AG04450 (cell line): ENCODE data around the gene PRR5L. TPM values are rescaled to one million over a fixed set of nuclear protein-coding genes. Genes with fewer than 3 reads are reported as not detected.

Experiments
- CTCF ChIA-PET: fragments of 300-600, 350-600 bp; formaldehyde crosslinking; extraction: SDS; loops from one replicate; lab custom pipeline; 2022; ENCODE audit warnings: antibody characterized with exemption, inconsistent platforms; lab: Charles Lee
- POLR2A ChIA-PET: fragments of 350-600 bp; formaldehyde crosslinking; extraction: SDS; loops from one replicate; lab custom pipeline; 2021; ENCODE audit warnings: antibody characterized with exemption, inconsistent platforms; lab: Yijun Ruan, JAX
- DNase-seq: peaks from one replicate; pipeline ENCODE4 v3.0.0-alpha.2; 2011; ENCODE audit warnings: low read depth, low spot score
- H3K27ac ChIP-seq: one replicate; pipeline ENCODE4 v1.5.1; 2012; ENCODE audit warnings: low read depth, low read length, control low read depth
- H3K27me3 ChIP-seq: one replicate; pipeline ENCODE4 v1.6.0; 2012; ENCODE audit warnings: low read length; ENCODE audit not compliant: control insufficient read depth, insufficient read depth
- H3K4me3 ChIP-seq: 2 replicates; pipeline ENCODE4 v1.5.1; 2011; ENCODE audit warnings: mild to moderate bottlenecking, low read depth, low read length, control low read depth
- H3K9me3 ChIP-seq: 2 replicates; pipeline ENCODE4 v1.5.1; 2012; ENCODE audit warnings: low read length; ENCODE audit not compliant: control insufficient read depth, insufficient read depth
- polyA plus RNA-seq: library from polyadenylated mRNA; depleted of rRNA; stranded (reverse); fragments of >200 nt; gene quantifications from 2 replicates; pipeline ENCODE4 v1.2.3, GENCODE V29; 2011
- TF ChIP-seq, protein P1 (sequence below): IDR thresholded peaks from 2 replicates; pipeline ENCODE4 v1.5.1; 2011; ENCODE audit warnings: low read depth, low read length, control low read depth, inconsistent platforms

The PRR5L gene
- polyA plus RNA-seq, 1 experiment, result 3.4 TPM

DNA sequence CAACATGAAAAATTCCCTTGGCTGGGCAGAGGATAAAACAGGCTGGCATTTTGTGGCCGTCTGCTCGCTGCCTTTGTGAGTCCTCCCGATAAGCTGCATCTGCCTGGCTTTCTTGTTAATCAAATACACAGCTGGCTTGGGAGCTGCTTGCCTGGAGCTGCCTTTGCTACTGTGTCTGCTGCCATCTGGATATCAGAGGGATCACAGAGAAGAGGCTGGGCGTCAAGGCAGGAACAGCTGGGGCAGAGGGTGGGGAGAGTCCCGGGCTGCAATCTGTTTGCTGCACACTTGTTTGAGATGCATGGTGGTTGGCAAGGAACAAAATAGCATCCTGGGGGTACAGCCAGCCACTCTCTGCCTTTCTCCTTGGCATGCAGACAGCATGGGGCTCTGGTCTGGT lies 42.9 kb upstream of the PRR5L start:
- Histone ChIP-seq H3K27me3 (peaks cover 6% of the 10 kb centered on the region), H3K27ac (no peak overlapping the region), H3K9me3 (peaks cover 14% of the 10 kb centered on the region; the same call in 1 of the 2 replicates), H3K4me3 (no peak overlapping the region)
- TF ChIP-seq, protein P1, sequence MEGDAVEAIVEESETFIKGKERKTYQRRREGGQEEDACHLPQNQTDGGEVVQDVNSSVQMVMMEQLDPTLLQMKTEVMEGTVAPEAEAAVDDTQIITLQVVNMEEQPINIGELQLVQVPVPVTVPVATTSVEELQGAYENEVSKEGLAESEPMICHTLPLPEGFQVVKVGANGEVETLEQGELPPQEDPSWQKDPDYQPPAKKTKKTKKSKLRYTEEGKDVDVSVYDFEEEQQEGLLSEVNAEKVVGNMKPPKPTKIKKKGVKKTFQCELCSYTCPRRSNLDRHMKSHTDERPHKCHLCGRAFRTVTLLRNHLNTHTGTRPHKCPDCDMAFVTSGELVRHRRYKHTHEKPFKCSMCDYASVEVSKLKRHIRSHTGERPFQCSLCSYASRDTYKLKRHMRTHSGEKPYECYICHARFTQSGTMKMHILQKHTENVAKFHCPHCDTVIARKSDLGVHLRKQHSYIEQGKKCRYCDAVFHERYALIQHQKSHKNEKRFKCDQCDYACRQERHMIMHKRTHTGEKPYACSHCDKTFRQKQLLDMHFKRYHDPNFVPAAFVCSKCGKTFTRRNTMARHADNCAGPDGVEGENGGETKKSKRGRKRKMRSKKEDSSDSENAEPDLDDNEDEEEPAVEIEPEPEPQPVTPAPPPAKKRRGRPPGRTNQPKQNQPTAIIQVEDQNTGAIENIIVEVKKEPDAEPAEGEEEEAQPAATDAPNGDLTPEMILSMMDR, result no peak
- DNase-seq, result no peak
- CTCF ChIA-PET, result interaction anchor here (0.9 to 2.0 kb wide), 7 partner anchors 12 to 431 kb away, joined by 3 to 13 read pairs (median 3); no protein-coding TSS in a partner anchor
- POLR2A ChIA-PET, result no interaction called here

DNA sequence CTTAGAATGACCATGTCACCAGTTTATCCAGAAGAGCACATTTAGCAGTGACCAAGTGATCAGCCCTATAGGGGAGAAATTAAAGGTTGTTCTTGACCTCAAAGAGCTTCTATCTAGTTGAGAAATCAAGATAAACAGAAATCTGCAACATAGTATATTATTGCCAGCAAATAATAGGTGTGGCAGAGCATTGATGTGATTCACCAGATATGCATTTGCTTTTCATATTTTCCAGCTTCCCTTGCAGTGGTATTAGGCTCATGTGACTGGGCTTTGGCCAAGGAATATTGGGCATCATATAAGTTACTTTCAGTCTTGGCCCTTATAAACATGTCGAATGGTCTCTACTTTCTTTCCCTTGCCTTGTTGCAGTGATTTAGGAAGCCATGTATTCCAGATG lies 41.4 kb upstream of the PRR5L start:
- TF ChIP-seq, protein P1, result no peak
- Histone ChIP-seq H3K27ac (no peak overlapping the region), H3K9me3 (peaks cover 14% of the 10 kb centered on the region; the same call in 1 of the 2 replicates), H3K27me3 (peaks cover 10% of the 10 kb centered on the region), H3K4me3 (no peak overlapping the region)
- ChIA-PET CTCF (interaction anchor here (1.2 to 1.4 kb wide), 3 partner anchors 213 to 433 kb away, joined by 3 to 7 read pairs (median 5); no protein-coding TSS in a partner anchor), POLR2A (no interaction called here)
- DNase-seq, result no peak

DNA sequence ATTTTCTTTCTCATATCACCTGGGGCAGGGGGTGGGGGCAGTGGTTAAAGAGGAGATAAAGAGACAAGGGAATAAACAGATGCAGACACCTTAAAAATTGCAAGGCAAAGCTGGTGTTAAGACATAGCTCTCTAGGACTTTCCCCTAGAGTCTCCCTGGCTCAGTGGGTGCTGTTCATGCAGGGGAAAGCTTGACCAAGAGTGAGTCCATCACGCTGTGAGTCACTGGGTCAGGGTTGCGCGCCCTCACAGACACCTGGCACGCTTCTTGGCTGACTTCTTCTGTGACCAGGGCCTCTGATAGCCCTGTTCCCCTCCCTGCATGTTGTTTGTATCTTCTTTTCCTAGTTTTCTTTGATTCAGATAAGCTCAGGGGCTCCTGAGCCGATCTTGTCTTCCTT lies 38.7 kb upstream of the PRR5L start:
- POLR2A ChIA-PET, result no interaction called here
- CTCF ChIA-PET, result interaction anchor here (0.6 to 6.4 kb wide), 10 partner anchors 8 to 770 kb away, joined by 3 to 144 read pairs (median 7); no protein-coding TSS in a partner anchor
- H3K9me3 ChIP-seq, result peaks cover 4% of the 10 kb centered on the region; the same call in 1 of the 2 replicates
- peaks cover 14% of the 10 kb centered on the region for H3K27me3 ChIP-seq
- DNase-seq, result no peak
- TF ChIP-seq, protein P1, result no peak
- H3K4me3 ChIP-seq, result no peak overlapping the region
- H3K27ac ChIP-seq, result no peak overlapping the region

DNA sequence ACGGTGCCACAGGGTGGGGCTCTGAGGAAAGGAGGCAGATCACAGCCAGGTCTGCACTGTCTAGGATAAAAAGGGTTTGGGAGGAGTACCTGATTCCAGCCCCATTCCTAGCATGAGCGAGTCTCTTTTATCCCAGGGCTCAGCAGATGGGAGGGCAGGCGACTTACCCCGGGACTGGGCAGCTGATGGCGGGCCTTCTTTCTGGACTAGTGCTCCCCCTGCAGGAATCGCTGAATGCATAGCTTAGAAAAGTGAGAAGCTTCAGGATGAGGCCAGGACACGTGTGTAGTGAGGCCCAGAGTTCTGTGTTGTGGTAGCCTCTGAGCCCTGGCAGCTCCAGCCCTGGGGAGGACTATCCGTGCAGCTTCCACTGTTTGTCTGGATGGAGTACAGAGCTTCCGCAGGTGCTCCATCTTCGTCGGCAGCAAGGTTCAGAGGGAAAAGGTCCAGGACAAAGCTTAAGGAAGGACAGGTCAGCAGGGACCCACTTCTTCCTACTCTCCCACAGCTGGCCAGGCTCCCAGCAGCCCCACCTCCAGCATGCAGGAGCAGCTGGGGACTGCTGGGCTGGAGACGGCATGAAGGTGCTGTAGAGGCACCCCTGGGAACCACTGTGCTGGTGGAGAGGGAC lies 37.2 kb upstream of the PRR5L start:
- CTCF ChIA-PET, result interaction anchor here (0.6 to 6.4 kb wide), 46 partner anchors 9 to 774 kb away, joined by 3 to 144 read pairs (median 4); partner anchors contain the start of gene FJX1
- Histone ChIP-seq H3K27me3 (peaks cover 14% of the 10 kb centered on the region), H3K9me3 (peaks cover 4% of the 10 kb centered on the region; the same call in 1 of the 2 replicates), H3K4me3 (no peak overlapping the region), H3K27ac (no peak overlapping the region)
- POLR2A ChIA-PET, result interaction anchor here (0.6 kb wide), 1 partner anchor 216 kb away, joined by 4 read pairs; no protein-coding TSS in a partner anchor
- TF ChIP-seq, protein P1, result peak; percentile 81
- peak; percentile 45 for DNase-seq

DNA sequence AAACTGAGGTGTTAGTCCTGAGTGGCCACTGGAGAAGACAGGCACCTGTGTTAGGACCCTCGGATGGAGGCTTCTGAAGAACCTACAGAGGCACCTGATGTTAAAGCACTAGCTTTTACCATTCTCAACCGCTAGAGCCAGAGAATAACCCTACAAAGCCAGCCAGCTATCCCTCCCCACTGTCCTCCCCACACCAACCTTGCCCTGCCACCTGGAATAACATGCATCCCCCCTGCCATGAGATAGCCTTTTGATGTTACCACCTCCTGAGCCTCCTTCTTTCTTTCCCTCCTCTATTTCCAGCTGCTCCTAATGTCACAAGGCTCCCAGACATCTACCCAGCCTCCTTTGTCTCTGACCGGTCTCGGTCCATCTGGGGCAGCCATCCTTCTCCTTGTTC lies 35.0 kb upstream of the PRR5L start:
- no peak overlapping the region for H3K4me3 ChIP-seq
- ChIA-PET POLR2A (no interaction called here), CTCF (interaction anchor here (0.9 to 6.4 kb wide), 7 partner anchors 129 to 776 kb away, joined by 3 to 144 read pairs (median 5); no protein-coding TSS in a partner anchor)
- peaks cover 4% of the 10 kb centered on the region; the same call in 1 of the 2 replicates for H3K9me3 ChIP-seq
- H3K27ac ChIP-seq, result no peak overlapping the region
- TF ChIP-seq, protein P1, result no peak
- H3K27me3 ChIP-seq, result peaks cover 19% of the 10 kb centered on the region
- no peak for DNase-seq
